Measurements from ENCODE around the gene GHR.
"Not testable (repeated sequence)": the region's sequence is repeated elsewhere in the genome, so short reads cannot be mapped to it uniquely, and the experiment has no call there.

The GHR gene

GRCh38 chr5:42573386-42573785 is 150.1 kb downstream of the GHR start:
- no peak for TF ChIP-seq BACH2 (CRISPR knock-in tag; IDR thresholded peaks at IDR 0.05; ENCODE audit: borderline replicate concordance)
- TF ChIP-seq, protein P1, sequence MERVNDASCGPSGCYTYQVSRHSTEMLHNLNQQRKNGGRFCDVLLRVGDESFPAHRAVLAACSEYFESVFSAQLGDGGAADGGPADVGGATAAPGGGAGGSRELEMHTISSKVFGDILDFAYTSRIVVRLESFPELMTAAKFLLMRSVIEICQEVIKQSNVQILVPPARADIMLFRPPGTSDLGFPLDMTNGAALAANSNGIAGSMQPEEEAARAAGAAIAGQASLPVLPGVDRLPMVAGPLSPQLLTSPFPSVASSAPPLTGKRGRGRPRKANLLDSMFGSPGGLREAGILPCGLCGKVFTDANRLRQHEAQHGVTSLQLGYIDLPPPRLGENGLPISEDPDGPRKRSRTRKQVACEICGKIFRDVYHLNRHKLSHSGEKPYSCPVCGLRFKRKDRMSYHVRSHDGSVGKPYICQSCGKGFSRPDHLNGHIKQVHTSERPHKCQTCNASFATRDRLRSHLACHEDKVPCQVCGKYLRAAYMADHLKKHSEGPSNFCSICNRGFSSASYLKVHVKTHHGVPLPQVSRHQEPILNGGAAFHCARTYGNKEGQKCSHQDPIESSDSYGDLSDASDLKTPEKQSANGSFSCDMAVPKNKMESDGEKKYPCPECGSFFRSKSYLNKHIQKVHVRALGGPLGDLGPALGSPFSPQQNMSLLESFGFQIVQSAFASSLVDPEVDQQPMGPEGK (CRISPR knock-in tag; IDR thresholded peaks at IDR 0.05; ENCODE audit: borderline replicate concordance) = no peak
- no peak for TF ChIP-seq SNAI2 (CRISPR knock-in tag; IDR thresholded peaks at IDR 0.05)
- no peak for TF ChIP-seq CSDC2 (CRISPR knock-in tag; IDR thresholded peaks at IDR 0.05)
- TF ChIP-seq ZNF8 (CRISPR knock-in tag; IDR thresholded peaks at IDR 0.05) = no peak
- TF ChIP-seq ZNF565 (CRISPR knock-in tag; conservative IDR thresholded peaks at IDR 0.05; ENCODE audit: low read depth) = no peak
- ATAC-seq = no peak

DNA sequence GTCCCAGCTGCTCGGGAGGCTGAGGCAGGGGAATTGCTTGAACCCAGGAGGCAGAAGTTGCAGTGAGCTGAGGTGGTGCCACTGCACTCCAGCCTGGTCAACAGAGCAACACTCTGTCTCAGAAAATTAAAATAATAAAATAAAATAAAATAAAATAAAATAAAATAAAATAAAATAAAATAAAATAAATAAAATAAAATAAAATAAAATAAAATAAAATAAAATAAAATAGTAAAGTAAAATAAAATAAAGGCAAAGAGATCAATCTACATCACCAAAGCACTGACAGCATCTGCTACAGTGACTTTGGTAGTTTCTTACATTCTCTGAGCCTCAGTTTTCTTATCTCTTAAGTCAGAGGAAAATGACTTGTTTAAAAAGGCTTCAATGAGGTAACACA is 152.7 kb downstream of the GHR start:
- not testable (repeated sequence) for ATAC-seq

DNA sequence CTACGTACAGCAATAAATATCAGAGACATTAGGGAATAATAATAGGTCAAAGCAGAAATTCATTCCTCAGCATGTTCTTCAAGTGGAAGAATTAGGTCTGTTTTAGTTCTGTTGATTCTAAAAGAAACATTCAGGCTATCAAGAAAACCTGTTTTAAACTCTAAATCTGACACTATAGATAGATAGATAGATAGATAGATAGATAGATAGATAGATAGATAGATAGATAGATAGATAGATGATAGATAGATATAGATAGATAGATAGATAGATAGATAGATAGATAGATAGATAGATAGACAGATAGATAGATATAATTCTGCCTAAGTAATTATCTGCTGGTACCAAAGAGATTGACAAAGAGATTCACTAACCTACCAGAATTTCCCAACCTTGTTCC is 155.7 kb downstream of the GHR start:
- ATAC-seq = not testable (repeated sequence)

GRCh38 chr5:42579320-42579719 is 156.1 kb downstream of the GHR start:
- no peak for TF ChIP-seq TCF4 (CRISPR knock-in tag; IDR thresholded peaks at IDR 0.05; ENCODE audit: borderline replicate concordance)
- no peak for TF ChIP-seq ZFP3 (CRISPR knock-in tag; IDR thresholded peaks at IDR 0.05)
- TF ChIP-seq ZNF8 (CRISPR knock-in tag; IDR thresholded peaks at IDR 0.05) = no peak
- TF ChIP-seq ZNF565 (CRISPR knock-in tag; conservative IDR thresholded peaks at IDR 0.05; ENCODE audit: low read depth) = no peak
- no peak for TF ChIP-seq CREB5 (CRISPR knock-in tag; IDR thresholded peaks at IDR 0.05; ENCODE audit: low read depth)
- TF ChIP-seq RARB (CRISPR knock-in tag; IDR thresholded peaks at IDR 0.05) = no peak
- TF ChIP-seq, protein P2, sequence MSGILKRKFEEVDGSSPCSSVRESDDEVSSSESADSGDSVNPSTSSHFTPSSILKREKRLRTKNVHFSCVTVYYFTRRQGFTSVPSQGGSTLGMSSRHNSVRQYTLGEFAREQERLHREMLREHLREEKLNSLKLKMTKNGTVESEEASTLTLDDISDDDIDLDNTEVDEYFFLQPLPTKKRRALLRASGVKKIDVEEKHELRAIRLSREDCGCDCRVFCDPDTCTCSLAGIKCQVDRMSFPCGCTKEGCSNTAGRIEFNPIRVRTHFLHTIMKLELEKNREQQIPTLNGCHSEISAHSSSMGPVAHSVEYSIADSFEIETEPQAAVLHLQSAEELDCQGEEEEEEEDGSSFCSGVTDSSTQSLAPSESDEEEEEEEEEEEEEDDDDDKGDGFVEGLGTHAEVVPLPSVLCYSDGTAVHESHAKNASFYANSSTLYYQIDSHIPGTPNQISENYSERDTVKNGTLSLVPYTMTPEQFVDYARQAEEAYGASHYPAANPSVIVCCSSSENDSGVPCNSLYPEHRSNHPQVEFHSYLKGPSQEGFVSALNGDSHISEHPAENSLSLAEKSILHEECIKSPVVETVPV (CRISPR knock-in tag; IDR thresholded peaks at IDR 0.05) = no peak
- TF ChIP-seq ESRRG (CRISPR knock-in tag; IDR thresholded peaks at IDR 0.05) = no peak
- TF ChIP-seq ZNF70 (CRISPR knock-in tag; IDR thresholded peaks at IDR 0.05) = no peak
- no peak for TF ChIP-seq PPARA (CRISPR knock-in tag; IDR thresholded peaks at IDR 0.05; ENCODE audit: borderline replicate concordance)
- no peak for TF ChIP-seq ZC3H10 (CRISPR knock-in tag; IDR thresholded peaks at IDR 0.05)
- no peak for TF ChIP-seq ISL1 (CRISPR knock-in tag; IDR thresholded peaks at IDR 0.05)
- TF ChIP-seq ZFP30 (CRISPR knock-in tag; IDR thresholded peaks at IDR 0.05) = no peak
- no peak for TF ChIP-seq TSHZ2 (CRISPR knock-in tag; IDR thresholded peaks at IDR 0.05)
- TF ChIP-seq BACH2 (CRISPR knock-in tag; IDR thresholded peaks at IDR 0.05; ENCODE audit: borderline replicate concordance) = no peak
- TF ChIP-seq GLIS3 (CRISPR knock-in tag; IDR thresholded peaks at IDR 0.05) = no peak
- no peak for TF ChIP-seq TOX (CRISPR knock-in tag; IDR thresholded peaks at IDR 0.05; ENCODE audit: borderline replicate concordance)
- no peak for TF ChIP-seq SNAI2 (CRISPR knock-in tag; IDR thresholded peaks at IDR 0.05)
- no peak for TF ChIP-seq POU6F1 (CRISPR knock-in tag; IDR thresholded peaks at IDR 0.05; ENCODE audit: borderline replicate concordance, low read depth)
- TF ChIP-seq, protein P1 (CRISPR knock-in tag; IDR thresholded peaks at IDR 0.05; ENCODE audit: borderline replicate concordance) = no peak
- no peak for ATAC-seq
